ENCODE data around the gene FOXL3. TPM values are rescaled to one million over a fixed set of nuclear protein-coding genes. Genes with fewer than 3 reads are reported as not detected.

The FOXL3 gene
- total RNA-seq, 1 donor from 2014 or later: not detected

DNA sequence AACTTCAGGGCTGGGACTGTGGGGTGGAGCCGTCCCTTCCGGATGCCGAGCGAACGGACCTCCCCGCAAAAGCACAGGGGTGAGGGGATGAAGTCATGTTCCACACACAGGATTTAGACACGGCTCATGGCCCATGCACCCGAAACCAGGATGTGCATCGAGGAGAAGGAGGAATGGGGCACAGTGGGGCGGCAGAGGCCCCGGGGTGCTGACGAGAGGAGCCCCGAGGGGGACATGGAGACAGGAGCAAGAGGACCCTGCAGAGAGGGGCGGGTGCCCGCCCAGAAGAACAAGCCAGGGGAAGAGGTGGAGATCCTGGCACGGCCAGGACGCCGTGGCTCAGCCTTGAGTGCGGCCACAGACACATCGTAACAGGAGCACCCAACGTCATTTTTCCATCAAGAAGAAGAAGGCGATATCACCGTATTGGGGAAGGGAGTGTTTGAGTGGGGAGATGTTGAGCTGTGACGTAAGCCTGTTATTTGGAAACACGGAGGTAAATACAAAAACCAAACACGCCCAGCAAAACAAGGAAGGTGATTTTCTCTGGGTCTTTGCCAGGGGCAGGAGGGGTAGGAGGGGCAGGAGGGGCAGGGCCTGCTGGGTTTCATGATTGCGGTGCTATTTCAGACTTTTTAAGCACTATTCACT lies 25.3 kb upstream of the FOXL3 start:
- Mint-ChIP-seq H3K36me3 (ENCODE audit: low read depth) (peaks cover 1% of the 10 kb centered on the region), H3K4me3 (no peak overlapping the region), H3K27ac (no peak overlapping the region), H3K27me3 (no peaks in the 10 kb centered on the region), H3K9me3 (peaks cover 3% of the 10 kb centered on the region), H3K4me1 (peaks cover 4% of the 10 kb centered on the region)
- TF ChIP-seq CTCF (IDR thresholded peaks at IDR 0.05): no peak
- ChIA-PET POLR2A (interaction anchor here (0.6 kb wide), 1 partner anchor 117 kb away, joined by 4 read pairs; no protein-coding TSS in a partner anchor), CTCF (no interaction called here)
- DNase-seq: no peak
- no peak for ATAC-seq (ENCODE audit: low read depth)
- intact Hi-C loops (cut with micrococcal nuclease): no loop called here

DNA sequence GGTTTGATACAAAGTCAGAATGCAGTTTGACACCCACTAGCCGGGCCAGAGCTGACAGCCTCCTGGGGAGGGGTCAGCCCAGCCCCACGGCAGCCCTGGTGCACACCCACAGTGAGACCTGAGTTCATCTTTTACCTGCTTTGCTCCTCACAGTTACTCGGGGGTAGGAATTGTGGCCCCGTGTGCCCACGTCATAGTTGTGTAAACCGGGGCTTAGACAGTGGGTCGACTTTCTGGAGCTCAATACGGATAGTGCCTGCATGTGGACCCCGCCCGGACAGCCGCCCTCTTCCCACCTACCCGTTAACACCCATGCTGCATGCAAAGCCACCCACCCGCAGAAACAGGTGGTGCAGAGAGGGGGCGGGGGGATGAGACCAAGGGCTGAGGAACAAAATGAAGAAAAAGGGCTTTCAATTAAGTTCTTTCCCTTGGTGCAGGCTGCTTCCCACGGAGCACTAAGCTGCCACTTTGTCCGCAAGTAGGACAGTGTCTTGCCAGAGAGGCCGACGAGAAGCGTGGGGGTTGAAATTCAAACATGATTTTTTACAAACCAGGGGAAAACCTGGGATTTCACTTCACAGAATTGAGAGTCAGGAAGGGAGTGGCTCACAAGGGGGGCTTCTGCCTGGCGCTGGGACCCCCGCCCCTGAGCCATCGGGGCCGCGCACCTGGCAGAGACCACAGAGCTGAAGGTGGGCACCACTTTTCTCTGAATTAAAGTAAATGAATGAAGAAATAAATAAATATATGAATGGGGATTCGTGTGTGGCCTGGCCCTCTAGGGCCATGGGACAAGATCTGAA lies 24.6 kb upstream of the FOXL3 start:
- Mint-ChIP-seq H3K4me3 (no peak overlapping the region), H3K36me3 (ENCODE audit: low read depth) (peaks cover 1% of the 10 kb centered on the region), H3K9me3 (peaks cover 3% of the 10 kb centered on the region), H3K27me3 (no peaks in the 10 kb centered on the region), H3K27ac (no peak overlapping the region), H3K4me1 (peaks cover 4% of the 10 kb centered on the region)
- no peak for TF ChIP-seq CTCF (IDR thresholded peaks at IDR 0.05)
- intact Hi-C loops (cut with micrococcal nuclease): no loop called here
- ATAC-seq (ENCODE audit: low read depth) (no peak), DNase-seq (no peak)
- CTCF ChIA-PET: no interaction called here
- POLR2A ChIA-PET: interaction anchor here (0.6 kb wide), 1 partner anchor 117 kb away, joined by 4 read pairs; no protein-coding TSS in a partner anchor

GRCh38 chr7:265998-266850 lies 23.7 kb upstream of the FOXL3 start:
- POLR2A ChIA-PET: no interaction called here

DNA sequence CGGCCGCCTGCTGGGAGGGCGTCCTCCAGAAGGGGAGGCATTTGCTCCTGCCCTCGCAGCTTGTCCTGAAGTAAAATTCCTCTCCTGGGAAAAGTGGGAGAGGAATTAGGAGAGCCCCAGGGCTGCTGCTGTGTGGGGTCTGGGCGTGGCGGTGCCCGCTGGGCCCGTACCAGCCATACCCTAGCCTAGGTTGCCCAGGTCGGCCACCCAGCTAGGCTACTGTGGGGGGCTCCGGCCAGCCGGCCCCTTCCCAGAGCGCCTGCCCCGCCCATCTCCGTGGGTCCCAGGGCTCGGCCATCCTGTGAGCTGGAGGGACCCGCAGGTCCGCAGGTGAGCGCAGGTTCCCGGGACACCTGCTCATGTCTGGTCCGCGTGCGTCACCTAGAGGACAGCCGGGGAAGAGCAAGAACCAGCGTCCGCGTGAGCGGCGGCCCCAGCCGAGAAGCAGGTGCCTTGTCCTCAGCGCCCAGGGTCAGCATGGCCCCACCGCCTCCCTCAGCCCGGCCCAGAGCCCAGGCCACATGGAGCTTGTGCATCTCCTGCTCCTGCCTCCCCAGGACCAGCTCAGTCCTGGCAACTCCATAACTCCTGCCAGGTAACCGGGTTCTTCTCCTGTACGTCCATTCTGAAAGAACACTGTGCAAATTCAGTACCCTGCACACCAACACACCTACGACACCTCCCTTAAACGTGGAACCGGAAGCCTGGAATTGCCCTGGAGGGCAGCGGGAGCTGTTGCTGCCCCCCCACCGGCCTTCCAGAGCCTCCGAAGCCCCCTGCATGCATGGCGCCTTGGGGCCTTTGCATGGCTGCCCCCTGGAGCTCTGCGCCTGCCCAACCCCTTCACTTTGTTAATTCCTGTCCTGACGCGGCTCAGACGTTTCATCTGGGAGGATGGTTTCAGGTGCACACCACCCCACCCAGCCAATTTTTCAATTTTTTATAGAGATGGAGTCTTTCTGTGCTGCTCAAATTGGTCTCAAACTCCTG lies 22.8 kb upstream of the FOXL3 start:
- Mint-ChIP-seq H3K27me3 (no peaks in the 10 kb centered on the region), H3K4me3 (no peak overlapping the region), H3K36me3 (ENCODE audit: low read depth) (peaks cover 1% of the 10 kb centered on the region), H3K27ac (no peak overlapping the region), H3K9me3 (peaks cover 3% of the 10 kb centered on the region), H3K4me1 (peaks cover 4% of the 10 kb centered on the region)
- no peak for TF ChIP-seq CTCF (IDR thresholded peaks at IDR 0.05)
- DNase-seq (no peak), ATAC-seq (ENCODE audit: low read depth) (no peak)
- CTCF ChIA-PET: no interaction called here
- POLR2A ChIA-PET: no interaction called here
- intact Hi-C loops (cut with micrococcal nuclease): no loop called here

More at GRCh38 chr7:265998-266850, 23.7 kb upstream of the FOXL3 start:
- no peak for TF ChIP-seq CTCF (IDR thresholded peaks at IDR 0.05)
- intact Hi-C loops (cut with micrococcal nuclease): no loop called here
- Mint-ChIP-seq H3K27ac (no peak overlapping the region), H3K4me1 (peaks cover 4% of the 10 kb centered on the region), H3K27me3 (no peaks in the 10 kb centered on the region), H3K36me3 (ENCODE audit: low read depth) (peaks cover 1% of the 10 kb centered on the region), H3K9me3 (peaks cover 3% of the 10 kb centered on the region), H3K4me3 (no peak overlapping the region)
- ATAC-seq (ENCODE audit: low read depth): no peak
- CTCF ChIA-PET: no interaction called here
- no peak for DNase-seq
